KMS-11 (cell line): Measurements from ENCODE around the gene ARHGEF38.

Source experiments
- H2AFZ ChIP-seq: fragments of 200-600 bp; sonication (generic); 2 replicates; pipeline ENCODE4 v1.6.1; 2016; ENCODE audit warnings: antibody characterized with exemption, mixed run types, low read depth
- H3K27ac ChIP-seq: fragments of 200-600 bp; sonication (generic); 2 replicates; pipeline ENCODE4 v1.6.1; 2016; ENCODE audit warnings: mild to moderate bottlenecking, mixed run types
- H3K27me3 ChIP-seq: fragments of 200-600 bp; sonication (generic); 2 replicates; pipeline ENCODE4 v1.6.1; 2017; ENCODE audit warnings: mild to moderate bottlenecking, low read depth, mixed run types, moderate library complexity; ENCODE audit not compliant: insufficient read depth
- H3K36me3 ChIP-seq: fragments of 200-600 bp; sonication (generic); 2 replicates; pipeline ENCODE4 v1.6.1; 2017; ENCODE audit warnings: mild to moderate bottlenecking, mixed run types; ENCODE audit not compliant: insufficient read depth
- H3K4me1 ChIP-seq: fragments of 200-600 bp; sonication (generic); 2 replicates; pipeline ENCODE4 v1.6.1; 2016; ENCODE audit warnings: mild to moderate bottlenecking, low read depth, mixed run types; ENCODE audit not compliant: poor library complexity, severe bottlenecking
- H3K4me2 ChIP-seq: fragments of 200-600 bp; sonication (generic); 2 replicates; pipeline ENCODE4 v1.7.0; 2016; ENCODE audit warnings: mild to moderate bottlenecking, mixed run types
- H3K4me3 ChIP-seq: fragments of 200-600 bp; sonication (generic); IDR thresholded peaks from 2 replicates; pipeline ENCODE4 v1.6.1; 2017; ENCODE audit warnings: low read depth, low read length, mixed read lengths; ENCODE audit not compliant: insufficient read depth
- H3K79me2 ChIP-seq: fragments of 200-600 bp; sonication (generic); 2 replicates; pipeline ENCODE4 v1.6.1; 2016; ENCODE audit warnings: low read depth, mixed run types; ENCODE audit not compliant: insufficient read depth
- H3K9ac ChIP-seq: fragments of 200-600 bp; sonication (generic); 2 replicates; pipeline ENCODE4 v1.6.1; 2016; ENCODE audit warnings: mild to moderate bottlenecking, mixed run types
- H4K20me1 ChIP-seq: fragments of 200-600 bp; sonication (generic); 2 replicates; pipeline ENCODE4 v1.6.1; 2016; ENCODE audit warnings: mild to moderate bottlenecking, mixed run types; ENCODE audit not compliant: insufficient read depth
- CTCF ChIP-seq: fragments of 200-600 bp; sonication (generic); conservative IDR thresholded peaks from 2 replicates; pipeline ENCODE4 v1.6.1; 2017; ENCODE audit warnings: low read depth, mild to moderate bottlenecking, antibody characterized with exemption, low read length, moderate library complexity, mixed read lengths

Gene ARHGEF38

GRCh38 chr4:105634402-105635080 is 82.1 kb downstream of the ARHGEF38 start:
- peak overlapping the region; percentile 6; the same call in 1 of the 2 replicates for H3K9ac ChIP-seq
- peak overlapping the region; percentile 81 for H3K4me2 ChIP-seq
- no peaks in the 10 kb centered on the region for H3K36me3 ChIP-seq

DNA sequence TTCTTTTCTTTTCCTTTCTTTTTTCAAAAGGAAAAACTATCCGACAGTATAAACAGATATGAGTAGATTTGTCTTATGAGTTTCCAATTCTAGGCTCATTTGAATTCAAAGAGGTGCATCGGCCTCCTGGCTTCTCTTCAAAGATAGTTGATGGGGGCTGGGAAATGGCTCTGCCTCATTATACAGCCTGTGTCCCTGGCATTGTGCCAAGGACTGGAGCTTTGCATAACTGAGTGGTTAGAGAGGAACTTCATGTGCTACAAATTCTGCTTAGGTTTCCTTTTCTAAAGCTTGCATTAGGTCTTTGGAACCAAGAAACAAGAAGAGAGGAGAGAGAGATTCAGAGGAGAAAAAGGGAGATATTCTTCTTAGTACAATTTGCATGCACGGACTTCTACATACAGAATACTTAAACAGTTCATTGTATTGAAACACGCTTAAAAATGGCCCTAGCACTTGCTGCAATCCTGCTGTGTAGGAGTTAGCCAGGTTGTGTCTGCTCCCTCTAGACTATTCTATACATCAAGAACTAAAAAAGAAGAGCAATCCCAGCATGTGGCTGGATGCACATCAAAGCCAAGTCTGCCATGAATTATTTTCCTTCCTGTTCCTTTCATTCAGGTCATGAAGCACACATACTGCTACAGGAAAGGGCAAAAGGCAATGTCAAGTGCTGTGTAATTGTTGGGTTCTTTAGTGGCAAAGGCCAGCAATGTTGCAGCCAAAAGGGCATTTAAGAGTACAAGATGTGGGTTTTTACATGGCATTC is 85.2 kb downstream of the ARHGEF38 start:
- Histone ChIP-seq H4K20me1 (no peaks in the 10 kb centered on the region), H3K36me3 (no peaks in the 10 kb centered on the region), H3K4me1 (peaks cover 82% of the 10 kb centered on the region), H3K79me2 (no peaks in the 10 kb centered on the region), H3K4me2 (peak overlapping the region; percentile 81), H2AFZ (peak overlapping the region; percentile 53), H3K9ac (peak overlapping the region; percentile 4; the same call in 1 of the 2 replicates), H3K4me3 (no peak overlapping the region), H3K27ac (peak overlapping the region; percentile 59), H3K27me3 (no peaks in the 10 kb centered on the region)
- no peak for TF ChIP-seq CTCF

More at GRCh38 chr4:105634402-105635080, 82.1 kb downstream of the ARHGEF38 start:
- Histone ChIP-seq H3K79me2 (no peaks in the 10 kb centered on the region), H3K27me3 (no peaks in the 10 kb centered on the region), H4K20me1 (no peaks in the 10 kb centered on the region), H3K4me3 (no peak overlapping the region), H3K4me1 (peaks cover 95% of the 10 kb centered on the region), H3K27ac (peak overlapping the region; percentile 63), H2AFZ (peak overlapping the region; percentile 36; the same call in 1 of the 2 replicates)
- no peak for TF ChIP-seq CTCF

- Histone ChIP-seq H3K27me3 (no peaks in the 10 kb centered on the region), H3K4me3 (no peak overlapping the region), H3K4me1 (peaks cover 46% of the 10 kb centered on the region), H3K4me2 (no peak overlapping the region), H3K36me3 (no peaks in the 10 kb centered on the region), H3K79me2 (no peaks in the 10 kb centered on the region), H2AFZ (no peak overlapping the region), H4K20me1 (no peaks in the 10 kb centered on the region), H3K9ac (no peak overlapping the region), H3K27ac (no peak overlapping the region)
- TF ChIP-seq CTCF = no peak
Observed at GRCh38 chr4:105641845-105642244, 89.4 kb downstream of the ARHGEF38 start.

- H2AFZ ChIP-seq = no peak overlapping the region
- no peaks in the 10 kb centered on the region for H3K36me3 ChIP-seq
- no peak overlapping the region for H3K27ac ChIP-seq
- TF ChIP-seq CTCF = no peak
- peaks cover 35% of the 10 kb centered on the region for H3K4me1 ChIP-seq
- no peaks in the 10 kb centered on the region for H3K27me3 ChIP-seq
- H3K79me2 ChIP-seq = no peaks in the 10 kb centered on the region
- no peaks in the 10 kb centered on the region for H4K20me1 ChIP-seq
- no peak overlapping the region for H3K9ac ChIP-seq
- H3K4me3 ChIP-seq = no peak overlapping the region
- no peak overlapping the region for H3K4me2 ChIP-seq
Observed at GRCh38 chr4:105644257-105644656, 91.8 kb downstream of the ARHGEF38 start.
